Stimulated activated CD4-positive, alpha-beta T cell treated with anti-CD3 and anti-CD28 coated beads, Interleukin-1b, Interleukin-23, amount 100 ng/mL, for 1 hour (primary cell): ENCODE data around the gene LMAN2.
"Not testable (repeated sequence)": the region's sequence is repeated elsewhere in the genome, so short reads cannot be mapped to it uniquely, and the experiment has no call there.

Source experiments
- DNase-seq, 2 donors: peaks; one replicate each; pipeline ENCODE4 v3.0.0-alpha.2; 2020; ENCODE audit warnings: low read depth in 2 of 2

LMAN2 gene

GRCh38 chr5:177306674-177307543 lies 44.6 kb downstream of the LMAN2 start:
- DNase-seq, result no peak

GRCh38 chr5:177306103-177306640 lies 45.3 kb downstream of the LMAN2 start:
- DNase-seq, result not testable (repeated sequence)

- DNase-seq, result no peak
These were observed 46.9 kb downstream of the LMAN2 start for GRCh38 chr5:177304392-177305119.

GRCh38 chr5:177303925-177304391 lies 47.5 kb downstream of the LMAN2 start:
- DNase-seq, result no peak

- DNase-seq, result peak; percentile 61 to 88
These were observed 48.1 kb downstream of the LMAN2 start, which contains the start of the genes PRELID1 and RAB24 for GRCh38 chr5:177303121-177303924. PRELID1 (plus strand) TSS chr5:177303799; CDS start chr5:177303986, 187 bp downstream. RAB24 (minus strand) TSS chr5:177303719; CDS start chr5:177303288, 431 bp downstream.

- DNase-seq, result no peak
These were observed 48.9 kb downstream of the LMAN2 start for GRCh38 chr5:177302354-177303110.

- no peak for DNase-seq
These were observed 49.8 kb downstream of the LMAN2 start for GRCh38 chr5:177301503-177302165.

- DNase-seq, result no peak
These were observed 50.5 kb downstream of the LMAN2 start for GRCh38 chr5:177300951-177301350.

GRCh38 chr5:177300236-177300880 lies 51.1 kb downstream of the LMAN2 start:
- peak in 1 of 2 donors; percentile 27 for DNase-seq

- no peak for DNase-seq
These were observed 51.8 kb downstream of the LMAN2 start for GRCh38 chr5:177299697-177300096.

GRCh38 chr5:177297922-177298321 lies 53.5 kb downstream of the LMAN2 start:
- no peak for DNase-seq

- DNase-seq, result no peak
These were observed 54.9 kb downstream of the LMAN2 start for GRCh38 chr5:177296581-177296980.

- no peak for DNase-seq
These were observed 55.5 kb downstream of the LMAN2 start for GRCh38 chr5:177295924-177296323.

- DNase-seq, result no peak
These were observed 56.8 kb downstream of the LMAN2 start for GRCh38 chr5:177294632-177295031.

- DNase-seq, result no peak
These were observed 57.5 kb downstream of the LMAN2 start for GRCh38 chr5:177293819-177294581.

- DNase-seq, result no peak
These were observed 59.7 kb downstream of the LMAN2 start for GRCh38 chr5:177291735-177292134.

- no peak for DNase-seq
These were observed 60.5 kb downstream of the LMAN2 start for GRCh38 chr5:177290816-177291596.

GRCh38 chr5:177288191-177288590 lies 63.3 kb downstream of the LMAN2 start:
- DNase-seq, result no peak
